ENCODE results near the gene CNKSR3. TPM values are rescaled to one million over a fixed set of nuclear protein-coding genes. Genes with fewer than 3 reads are reported as not detected.

CNKSR3 gene
- total and polyA plus RNA-seq, 2 experiments from 2014 or later = 4.4 to 4.7 TPM

DNA sequence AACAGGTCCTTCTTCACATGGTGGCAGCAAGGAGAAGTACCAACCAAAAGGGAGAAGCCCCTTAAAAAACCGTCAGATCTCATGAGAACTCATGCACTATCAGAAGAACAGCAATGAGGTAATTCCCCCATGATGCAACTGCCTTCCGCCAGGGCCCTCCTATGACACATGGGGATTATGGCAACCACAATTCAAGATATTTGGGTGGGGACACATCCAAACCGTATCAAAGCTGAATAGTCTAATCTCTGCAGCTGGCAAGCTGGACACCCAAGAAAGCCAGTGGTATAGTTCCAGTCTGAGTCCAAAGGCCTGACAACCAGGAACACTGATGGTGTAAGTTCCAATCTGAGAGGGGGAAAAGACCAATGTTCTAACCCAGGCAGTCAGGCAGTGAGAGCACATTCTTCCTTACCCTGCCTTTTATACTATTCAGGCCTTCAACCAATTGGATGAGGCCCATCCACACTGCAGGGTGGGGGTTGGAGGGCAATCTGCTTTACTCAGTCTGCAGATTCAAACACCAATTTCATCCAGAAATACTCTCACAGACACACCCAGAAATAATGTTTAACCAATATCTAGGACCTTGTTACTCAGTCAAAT, 17.9 kb upstream of the CNKSR3 start:
- Histone ChIP-seq H3K27me3 (no peaks in the 10 kb centered on the region), H3K36me3 (no peaks in the 10 kb centered on the region), H3K27ac (no peak overlapping the region), H3K9me3 (ENCODE audit: low read depth) (no peaks in the 10 kb centered on the region), H3K4me1 (ENCODE audit: low read depth) (no peaks in the 10 kb centered on the region), H3K4me3 (no peak overlapping the region)
- no peak for DNase-seq (ENCODE audit: low read depth in 1 of 2, low spot score in 1 of 2)
- TF ChIP-seq CTCF (IDR thresholded peaks at IDR 0.05; ENCODE audit: low read depth, low read length) = no peak

DNA sequence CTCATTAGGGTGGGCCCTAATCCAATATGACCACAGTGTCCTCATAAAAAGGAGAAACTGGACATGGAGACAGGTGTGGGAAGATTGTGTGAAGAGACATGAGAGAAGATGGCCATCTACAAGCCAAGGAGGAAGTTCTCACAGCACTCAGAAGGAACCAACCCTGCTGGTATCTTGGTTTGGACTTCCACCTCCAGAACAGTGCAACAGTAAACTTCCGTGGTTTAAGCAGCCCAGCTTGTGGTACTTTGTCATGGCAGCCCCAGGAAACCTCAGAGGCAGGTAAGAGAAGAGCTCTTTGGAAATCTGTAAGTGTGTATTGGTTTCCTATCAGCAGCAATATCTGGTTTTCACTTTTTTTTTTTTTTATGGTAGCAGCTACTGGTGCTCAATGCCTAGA, 16.5 kb upstream of the CNKSR3 start:
- Histone ChIP-seq H3K36me3 (no peaks in the 10 kb centered on the region), H3K27me3 (no peaks in the 10 kb centered on the region), H3K4me3 (no peak overlapping the region), H3K27ac (no peak overlapping the region), H3K4me1 (ENCODE audit: low read depth) (no peaks in the 10 kb centered on the region), H3K9me3 (ENCODE audit: low read depth) (no peaks in the 10 kb centered on the region)
- TF ChIP-seq CTCF (IDR thresholded peaks at IDR 0.05; ENCODE audit: low read depth, low read length) = no peak
- DNase-seq (ENCODE audit: low read depth in 1 of 2, low spot score in 1 of 2) = no peak

DNA sequence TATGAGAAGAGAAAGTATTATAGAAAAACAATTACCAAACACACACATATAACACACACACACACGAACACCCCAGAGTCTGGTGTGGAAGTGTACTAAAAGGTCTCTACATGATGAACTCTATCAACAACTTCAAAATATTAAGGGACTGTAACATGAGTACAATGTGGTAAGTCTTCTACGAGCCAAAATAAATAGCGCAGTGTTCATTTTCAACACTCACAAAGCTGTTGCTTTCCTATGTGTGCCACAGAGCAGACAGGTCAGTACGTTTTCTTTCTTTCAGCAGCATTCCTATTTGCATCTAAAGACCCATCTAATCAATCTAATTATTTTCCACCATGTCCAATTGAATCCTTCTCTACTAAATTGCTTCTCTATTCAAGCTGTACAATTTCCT, 12.1 kb upstream of the CNKSR3 start:
- Histone ChIP-seq H3K4me3 (no peak overlapping the region), H3K4me1 (ENCODE audit: low read depth) (peaks cover 9% of the 10 kb centered on the region), H3K9me3 (ENCODE audit: low read depth) (no peaks in the 10 kb centered on the region), H3K27me3 (no peaks in the 10 kb centered on the region), H3K27ac (no peak overlapping the region), H3K36me3 (no peaks in the 10 kb centered on the region)
- DNase-seq (ENCODE audit: low read depth in 1 of 2, low spot score in 1 of 2) = no peak
- no peak for TF ChIP-seq CTCF (IDR thresholded peaks at IDR 0.05; ENCODE audit: low read depth, low read length)

GRCh38 chr6:154521412-154521811, 10.9 kb upstream of the CNKSR3 start:
- no peaks in the 10 kb centered on the region for H3K36me3 ChIP-seq
- H3K27me3 ChIP-seq = no peaks in the 10 kb centered on the region
- no peaks in the 10 kb centered on the region for H3K9me3 ChIP-seq (ENCODE audit: low read depth)
- TF ChIP-seq CTCF (IDR thresholded peaks at IDR 0.05; ENCODE audit: low read depth, low read length) = no peak
- no peak overlapping the region for H3K27ac ChIP-seq
- H3K4me1 ChIP-seq (ENCODE audit: low read depth) = peaks cover 9% of the 10 kb centered on the region
- H3K4me3 ChIP-seq = no peak overlapping the region
- DNase-seq (ENCODE audit: low read depth in 1 of 2, low spot score in 1 of 2) = no peak

GRCh38 chr6:154520280-154520679, 9.8 kb upstream of the CNKSR3 start:
- no peak for TF ChIP-seq CTCF (IDR thresholded peaks at IDR 0.05; ENCODE audit: low read depth, low read length)
- Histone ChIP-seq H3K4me3 (no peak overlapping the region), H3K27ac (no peak overlapping the region), H3K36me3 (no peaks in the 10 kb centered on the region), H3K9me3 (ENCODE audit: low read depth) (no peaks in the 10 kb centered on the region), H3K4me1 (ENCODE audit: low read depth) (peaks cover 9% of the 10 kb centered on the region), H3K27me3 (no peaks in the 10 kb centered on the region)
- DNase-seq (ENCODE audit: low read depth in 1 of 2, low spot score in 1 of 2) = peak in 1 of 2 donors; percentile 26
